PFSK-1 (cell line): ENCODE measurements around the gene ITGA3.

Experiments
- FOXP2 ChIP-seq: optimal IDR thresholded peaks from 2 replicates; pipeline ENCODE3; 2011; ENCODE audit warnings: borderline replicate concordance, control low read depth, inconsistent platforms; ENCODE audit not compliant: insufficient read depth; ENCODE audit errors: extremely low read length, extremely low read depth
- POLR2AphosphoS5 ChIP-seq: IDR thresholded peaks from 2 replicates; pipeline ENCODE4 v1.6.1; 2012; ENCODE audit warnings: low read depth, mild to moderate bottlenecking, control low read depth, low read length, moderate library complexity
- SIN3A ChIP-seq: IDR thresholded peaks from 2 replicates; pipeline ENCODE4 v1.6.1; 2012; ENCODE audit warnings: mild to moderate bottlenecking, low read length, moderate library complexity, borderline replicate concordance; ENCODE audit not compliant: insufficient read depth
- TAF1 ChIP-seq: IDR thresholded peaks from 2 replicates; pipeline ENCODE4 v1.6.1; 2012; ENCODE audit warnings: low read length, control low read depth, borderline replicate concordance; ENCODE audit not compliant: insufficient read depth
- TF ChIP-seq, protein P1 (sequence below), 2 experiments: IDR thresholded peaks; 2 replicates each; pipeline versions ENCODE4 v1.6.1 to v1.8.0; 2011 to 2012; ENCODE audit warnings: low read depth in 2 of 2, low read length in 2 of 2, control low read depth in 1 of 2, inconsistent platforms in 1 of 2, mild to moderate bottlenecking in 1 of 2, moderate library complexity in 1 of 2; ENCODE audit not compliant: insufficient read depth in 1 of 2

ITGA3 gene

GRCh38 chr17:50046179-50046578 lies 9.7 kb upstream of the ITGA3 start:
- TF ChIP-seq SIN3A (no peak), POLR2AphosphoS5 (no peak), TAF1 (no peak), FOXP2 (no peak)
- TF ChIP-seq, protein P1, sequence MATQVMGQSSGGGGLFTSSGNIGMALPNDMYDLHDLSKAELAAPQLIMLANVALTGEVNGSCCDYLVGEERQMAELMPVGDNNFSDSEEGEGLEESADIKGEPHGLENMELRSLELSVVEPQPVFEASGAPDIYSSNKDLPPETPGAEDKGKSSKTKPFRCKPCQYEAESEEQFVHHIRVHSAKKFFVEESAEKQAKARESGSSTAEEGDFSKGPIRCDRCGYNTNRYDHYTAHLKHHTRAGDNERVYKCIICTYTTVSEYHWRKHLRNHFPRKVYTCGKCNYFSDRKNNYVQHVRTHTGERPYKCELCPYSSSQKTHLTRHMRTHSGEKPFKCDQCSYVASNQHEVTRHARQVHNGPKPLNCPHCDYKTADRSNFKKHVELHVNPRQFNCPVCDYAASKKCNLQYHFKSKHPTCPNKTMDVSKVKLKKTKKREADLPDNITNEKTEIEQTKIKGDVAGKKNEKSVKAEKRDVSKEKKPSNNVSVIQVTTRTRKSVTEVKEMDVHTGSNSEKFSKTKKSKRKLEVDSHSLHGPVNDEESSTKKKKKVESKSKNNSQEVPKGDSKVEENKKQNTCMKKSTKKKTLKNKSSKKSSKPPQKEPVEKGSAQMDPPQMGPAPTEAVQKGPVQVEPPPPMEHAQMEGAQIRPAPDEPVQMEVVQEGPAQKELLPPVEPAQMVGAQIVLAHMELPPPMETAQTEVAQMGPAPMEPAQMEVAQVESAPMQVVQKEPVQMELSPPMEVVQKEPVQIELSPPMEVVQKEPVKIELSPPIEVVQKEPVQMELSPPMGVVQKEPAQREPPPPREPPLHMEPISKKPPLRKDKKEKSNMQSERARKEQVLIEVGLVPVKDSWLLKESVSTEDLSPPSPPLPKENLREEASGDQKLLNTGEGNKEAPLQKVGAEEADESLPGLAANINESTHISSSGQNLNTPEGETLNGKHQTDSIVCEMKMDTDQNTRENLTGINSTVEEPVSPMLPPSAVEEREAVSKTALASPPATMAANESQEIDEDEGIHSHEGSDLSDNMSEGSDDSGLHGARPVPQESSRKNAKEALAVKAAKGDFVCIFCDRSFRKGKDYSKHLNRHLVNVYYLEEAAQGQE (IDR thresholded peaks at IDR 0.05; ENCODE audit: insufficient read depth in 1 of 2, low read depth in 2 of 2, low read length in 2 of 2) = no peak

DNA sequence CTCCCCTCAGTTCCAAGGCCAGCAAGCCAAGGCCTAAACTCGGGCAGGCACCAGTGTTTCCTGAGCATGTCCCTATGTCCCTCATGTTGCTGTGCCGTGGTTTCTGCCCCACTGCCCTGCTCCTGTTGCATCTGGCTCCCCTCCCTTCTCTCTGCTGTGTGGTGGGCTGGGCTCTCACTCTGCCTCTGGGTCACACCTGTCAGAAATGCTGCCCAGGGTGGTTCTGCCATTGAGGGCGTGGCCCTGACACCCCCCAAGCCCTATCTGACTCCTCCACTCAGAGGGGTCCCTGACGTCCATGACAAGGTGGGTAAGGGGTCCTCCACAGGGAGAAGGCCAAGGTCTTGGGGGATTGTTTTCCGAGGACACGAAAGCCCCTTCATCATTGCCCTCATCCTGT lies 9.2 kb upstream of the ITGA3 start:
- TF ChIP-seq FOXP2 (no peak), POLR2AphosphoS5 (no peak), TAF1 (no peak), SIN3A (no peak)
- TF ChIP-seq, protein P1 (IDR thresholded peaks at IDR 0.05; ENCODE audit: insufficient read depth in 1 of 2, low read depth in 2 of 2, low read length in 2 of 2) = no peak

DNA sequence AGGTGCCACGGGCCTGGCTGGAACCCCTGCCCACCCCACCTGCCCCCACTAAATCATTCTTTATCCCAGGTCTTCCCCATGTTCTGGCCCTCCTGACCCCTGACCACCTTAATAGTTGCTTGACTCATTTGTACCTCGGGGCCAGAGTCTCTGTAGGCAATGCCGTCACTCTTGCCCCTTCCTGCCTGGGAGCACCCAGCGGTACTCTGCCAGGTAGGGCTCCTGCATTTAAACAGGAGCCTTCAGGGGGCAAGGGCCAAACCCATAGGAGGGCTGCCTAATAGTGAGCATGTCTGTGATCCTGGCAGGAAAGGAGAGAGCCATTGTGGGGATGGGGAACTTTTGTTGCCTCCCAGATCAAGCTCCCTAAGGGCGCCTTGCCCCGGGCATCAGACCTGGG lies 8.8 kb upstream of the ITGA3 start:
- no peak for TF ChIP-seq SIN3A
- no peak for TF ChIP-seq FOXP2
- TF ChIP-seq, protein P1 (IDR thresholded peaks at IDR 0.05; ENCODE audit: insufficient read depth in 1 of 2, low read depth in 2 of 2, low read length in 2 of 2) = no peak
- TF ChIP-seq POLR2AphosphoS5 = no peak
- TF ChIP-seq TAF1 = no peak

GRCh38 chr17:50047488-50048126 lies 8.3 kb upstream of the ITGA3 start:
- TF ChIP-seq POLR2AphosphoS5 = no peak
- TF ChIP-seq TAF1 = peak; percentile 18; the same call in 1 of the 2 replicates

- TF ChIP-seq TAF1 = no peak
- no peak for TF ChIP-seq POLR2AphosphoS5
- TF ChIP-seq SIN3A = no peak
- TF ChIP-seq, protein P1 (IDR thresholded peaks at IDR 0.05; ENCODE audit: insufficient read depth in 1 of 2, low read depth in 2 of 2, low read length in 2 of 2) = no peak
- TF ChIP-seq FOXP2 = no peak
These were observed 7.7 kb upstream of the ITGA3 start for GRCh38 chr17:50048146-50048720.
